ENCODE results near the gene AAGAB. TPM values are rescaled to one million over a fixed set of nuclear protein-coding genes. Genes with fewer than 3 reads are reported as not detected.
"Not testable (repeated sequence)": the region's sequence is repeated elsewhere in the genome, so short reads cannot be mapped to it uniquely, and the experiment has no call there.

The AAGAB gene
- total and polyA plus RNA-seq, 7 donors: 22.4 to 48.1 (median 34.5) TPM

GRCh38 chr15:67248011-67248505, 6.4 kb downstream of the AAGAB start:
- Histone ChIP-seq H3K27ac (no peak overlapping the region), H3K9me3 (no peaks in the 10 kb centered on the region), H3K4me3 (no peak overlapping the region), H3K4me1 (peaks cover 0 to 12% (median 5%) of the 10 kb centered on the region in 4 donors), H3K27me3 (no peaks in the 10 kb centered on the region), H3K36me3 (peaks cover 0 to 11% (median 0%) of the 10 kb centered on the region in 4 donors)
- TF ChIP-seq POLR2A (IDR thresholded peaks at IDR 0.05): no peak
- no peak for TF ChIP-seq POLR2AphosphoS5 (IDR thresholded peaks at IDR 0.05)
- TF ChIP-seq, protein P1, sequence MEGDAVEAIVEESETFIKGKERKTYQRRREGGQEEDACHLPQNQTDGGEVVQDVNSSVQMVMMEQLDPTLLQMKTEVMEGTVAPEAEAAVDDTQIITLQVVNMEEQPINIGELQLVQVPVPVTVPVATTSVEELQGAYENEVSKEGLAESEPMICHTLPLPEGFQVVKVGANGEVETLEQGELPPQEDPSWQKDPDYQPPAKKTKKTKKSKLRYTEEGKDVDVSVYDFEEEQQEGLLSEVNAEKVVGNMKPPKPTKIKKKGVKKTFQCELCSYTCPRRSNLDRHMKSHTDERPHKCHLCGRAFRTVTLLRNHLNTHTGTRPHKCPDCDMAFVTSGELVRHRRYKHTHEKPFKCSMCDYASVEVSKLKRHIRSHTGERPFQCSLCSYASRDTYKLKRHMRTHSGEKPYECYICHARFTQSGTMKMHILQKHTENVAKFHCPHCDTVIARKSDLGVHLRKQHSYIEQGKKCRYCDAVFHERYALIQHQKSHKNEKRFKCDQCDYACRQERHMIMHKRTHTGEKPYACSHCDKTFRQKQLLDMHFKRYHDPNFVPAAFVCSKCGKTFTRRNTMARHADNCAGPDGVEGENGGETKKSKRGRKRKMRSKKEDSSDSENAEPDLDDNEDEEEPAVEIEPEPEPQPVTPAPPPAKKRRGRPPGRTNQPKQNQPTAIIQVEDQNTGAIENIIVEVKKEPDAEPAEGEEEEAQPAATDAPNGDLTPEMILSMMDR (IDR thresholded peaks at IDR 0.05): no peak
- no peak for TF ChIP-seq EP300 (IDR thresholded peaks at IDR 0.05)
- no peak for DNase-seq
- intact Hi-C loops (cut with DNase I): no loop called here

- H3K9me3 ChIP-seq; H3K4me1 ChIP-seq; DNase-seq; H3K27ac ChIP-seq; intact Hi-C loops (cut with DNase I); H3K4me3 ChIP-seq; H3K27me3 ChIP-seq: not testable (repeated sequence)
- H3K36me3 ChIP-seq: peaks cover 0 to 11% (median 0%) of the 10 kb centered on the region in 4 donors
- WGBS, 2 donors: 97 to 99% methylated on average over 5 of the region's 5 CpGs
Measured at GRCh38 chr15:67246606-67247005, 7.9 kb downstream of the AAGAB start.

DNA sequence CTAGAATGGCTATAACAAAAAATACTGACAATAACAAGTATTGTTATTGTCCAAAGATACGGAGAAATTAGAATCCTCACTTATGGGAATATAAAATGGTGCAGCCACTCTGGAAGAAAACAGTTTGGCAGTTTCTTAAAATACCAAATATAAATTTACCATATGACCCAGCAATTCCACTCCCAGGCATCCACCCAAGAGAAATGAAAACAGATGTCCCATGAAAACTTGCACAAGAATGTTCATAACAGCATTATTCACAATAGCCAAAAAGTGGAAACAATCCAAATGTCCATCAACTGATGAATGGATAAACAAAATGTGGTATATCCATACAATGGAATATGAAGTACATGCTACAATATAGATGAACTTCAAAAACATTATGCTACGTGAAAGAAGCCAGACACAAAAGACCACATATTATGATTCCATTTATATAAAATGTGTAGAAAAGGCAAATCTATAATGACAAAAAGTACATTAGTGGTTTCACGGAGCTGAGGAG, 9.4 kb downstream of the AAGAB start:
- 95 to 97% methylated on average over 3 of the region's 3 CpGs for WGBS, 2 donors
- peaks cover 0 to 16% (median 8%) of the 10 kb centered on the region in 4 donors for H3K4me1 ChIP-seq
- no peak for DNase-seq
- no peak overlapping the region for H3K27ac ChIP-seq
- H3K27me3 ChIP-seq: no peaks in the 10 kb centered on the region
- TF ChIP-seq POLR2A (IDR thresholded peaks at IDR 0.05) (no peak), POLR2AphosphoS5 (IDR thresholded peaks at IDR 0.05) (no peak), EP300 (IDR thresholded peaks at IDR 0.05) (no peak)
- TF ChIP-seq, protein P1 (IDR thresholded peaks at IDR 0.05): no peak
- H3K36me3 ChIP-seq: peaks cover 0 to 11% (median 0%) of the 10 kb centered on the region in 4 donors
- no peak overlapping the region for H3K4me3 ChIP-seq
- no peaks in the 10 kb centered on the region for H3K9me3 ChIP-seq
- intact Hi-C loops (cut with DNase I): no loop called here

DNA sequence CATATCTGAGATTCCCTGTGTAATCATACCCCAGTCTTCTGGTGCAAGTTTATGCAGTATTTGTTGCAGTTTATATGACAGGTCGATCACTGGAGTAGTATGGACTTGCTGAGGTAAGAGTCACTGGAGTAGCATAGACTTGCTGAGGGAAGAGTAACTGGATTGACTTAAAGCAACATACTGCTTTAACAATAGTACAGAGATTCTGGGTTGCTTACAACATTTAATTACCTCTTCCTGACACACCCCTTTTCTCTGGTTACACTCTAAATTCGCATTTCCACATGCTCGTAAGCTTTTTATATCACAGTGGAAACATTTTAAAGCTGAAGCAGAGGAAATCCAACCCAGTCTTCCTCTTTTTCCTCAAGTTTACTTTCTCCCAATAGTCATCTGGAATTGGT, 11.8 kb downstream of the AAGAB start:
- intact Hi-C loops (cut with DNase I): no loop called here
- 13 to 35% methylated on average over 3 of the region's 3 CpGs for WGBS, 2 donors

DNA sequence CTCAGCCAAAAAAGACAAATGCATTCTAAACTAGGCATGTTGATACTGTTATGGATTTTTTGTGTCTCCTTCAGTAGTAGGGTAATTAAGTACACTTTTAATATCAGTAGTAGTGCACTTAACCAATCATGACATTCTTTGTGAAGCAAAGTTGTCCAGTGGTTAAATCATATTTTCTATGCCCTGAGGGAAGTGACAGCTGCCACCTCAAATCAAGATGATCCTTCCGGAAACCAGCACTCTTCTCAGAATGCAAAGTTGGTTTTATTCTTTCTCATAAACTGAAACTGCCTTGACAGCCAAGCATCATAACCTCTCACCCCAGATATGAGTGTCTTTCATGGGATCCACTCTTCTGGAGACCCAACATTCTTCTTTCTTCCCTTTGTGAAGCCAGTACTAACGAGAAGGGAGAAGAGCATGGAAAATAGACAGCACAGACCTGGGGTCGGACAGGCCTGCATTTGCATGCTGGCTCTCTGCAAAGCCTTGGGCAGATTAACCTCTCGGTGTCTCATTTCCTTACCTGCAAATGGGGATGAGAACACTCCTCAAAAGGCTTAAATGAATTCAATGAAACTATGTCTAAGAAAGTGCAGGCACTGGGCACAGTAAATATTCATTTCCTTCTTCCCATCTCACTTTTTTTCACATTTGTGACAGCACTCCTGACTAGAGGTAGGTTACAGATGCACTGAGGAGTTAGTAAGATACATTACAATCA, 13.2 kb downstream of the AAGAB start:
- Histone ChIP-seq H3K9me3 (no peaks in the 10 kb centered on the region), H3K27me3 (no peaks in the 10 kb centered on the region), H3K36me3 (peaks cover 0 to 8% (median 0%) of the 10 kb centered on the region in 4 donors), H3K27ac (no peak overlapping the region), H3K4me3 (no peak overlapping the region), H3K4me1 (peaks cover 0 to 20% (median 10%) of the 10 kb centered on the region in 4 donors)
- intact Hi-C loops (cut with DNase I): no loop called here
- no peak for DNase-seq
- WGBS, 2 donors: 79 to 86% methylated on average over 4 of the region's 4 CpGs
- TF ChIP-seq EP300 (IDR thresholded peaks at IDR 0.05) (no peak), POLR2AphosphoS5 (IDR thresholded peaks at IDR 0.05) (no peak), POLR2A (IDR thresholded peaks at IDR 0.05) (no peak)
- TF ChIP-seq, protein P1 (IDR thresholded peaks at IDR 0.05): no peak

More for the DNA sequence above, 11.8 kb downstream of the AAGAB start:
- Histone ChIP-seq H3K4me1 (peaks cover 0 to 20% (median 10%) of the 10 kb centered on the region in 4 donors), H3K27ac (no peak overlapping the region), H3K27me3 (no peaks in the 10 kb centered on the region), H3K36me3 (peaks cover 0 to 11% (median 0%) of the 10 kb centered on the region in 4 donors), H3K9me3 (no peaks in the 10 kb centered on the region), H3K4me3 (no peak overlapping the region)
- TF ChIP-seq, protein P1 (IDR thresholded peaks at IDR 0.05): no peak
- TF ChIP-seq POLR2AphosphoS5 (IDR thresholded peaks at IDR 0.05) (no peak), EP300 (IDR thresholded peaks at IDR 0.05) (no peak)
- no peak for DNase-seq
